Fibroblast of the aortic adventitia (primary cell): ENCODE results near the gene CDH13. TPM values are rescaled to one million over a fixed set of nuclear protein-coding genes. Genes with fewer than 3 reads are reported as not detected.

Source experiments
- DNase-seq: peaks from one replicate; pipeline ENCODE4 v3.0.0-alpha.2; 2010; ENCODE audit warnings: low read depth
- H3K4me3 ChIP-seq: 2 replicates; pipeline ENCODE4 v1.5.1; 2011; ENCODE audit warnings: low read depth, mild to moderate bottlenecking, control low read depth, low read length, moderate library complexity
- total RNA-seq: library from RNA; depleted of rRNA; stranded (reverse); fragments of >200 nt; gene quantifications from 2 replicates; pipeline ENCODE4 v1.2.3, GENCODE V29; 2012; ENCODE audit warnings: low replicate concordance
- TF ChIP-seq, protein P1 (sequence below): IDR thresholded peaks from 2 replicates; pipeline ENCODE4 v1.5.1; 2011; ENCODE audit warnings: mild to moderate bottlenecking, low read length, control low read depth, inconsistent platforms; ENCODE audit not compliant: insufficient read depth

The CDH13 gene
- total RNA-seq, 1 donor = 55.7 TPM

DNA sequence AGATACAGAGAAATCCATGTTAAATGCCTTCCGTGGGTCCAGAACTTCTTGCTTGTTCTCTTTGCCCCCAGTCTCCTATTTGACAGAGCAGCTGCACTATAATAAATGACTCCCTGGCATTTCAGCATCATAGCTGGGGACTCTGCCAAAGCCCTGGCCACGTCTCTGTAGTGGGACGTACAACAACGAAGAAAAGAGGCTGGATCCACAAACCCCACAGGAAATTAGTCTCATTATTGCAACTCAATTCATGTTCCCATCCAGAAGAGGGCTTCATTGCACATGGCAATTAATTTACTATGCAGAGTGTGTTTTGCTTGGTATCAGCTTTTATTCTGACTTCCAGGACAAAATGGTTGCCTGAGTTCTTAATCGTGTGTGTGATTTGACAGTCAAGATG lies 121.3 kb downstream of the CDH13 start:
- DNase-seq = peak; percentile 92
- no peak overlapping the region for H3K4me3 ChIP-seq
- TF ChIP-seq, protein P1, sequence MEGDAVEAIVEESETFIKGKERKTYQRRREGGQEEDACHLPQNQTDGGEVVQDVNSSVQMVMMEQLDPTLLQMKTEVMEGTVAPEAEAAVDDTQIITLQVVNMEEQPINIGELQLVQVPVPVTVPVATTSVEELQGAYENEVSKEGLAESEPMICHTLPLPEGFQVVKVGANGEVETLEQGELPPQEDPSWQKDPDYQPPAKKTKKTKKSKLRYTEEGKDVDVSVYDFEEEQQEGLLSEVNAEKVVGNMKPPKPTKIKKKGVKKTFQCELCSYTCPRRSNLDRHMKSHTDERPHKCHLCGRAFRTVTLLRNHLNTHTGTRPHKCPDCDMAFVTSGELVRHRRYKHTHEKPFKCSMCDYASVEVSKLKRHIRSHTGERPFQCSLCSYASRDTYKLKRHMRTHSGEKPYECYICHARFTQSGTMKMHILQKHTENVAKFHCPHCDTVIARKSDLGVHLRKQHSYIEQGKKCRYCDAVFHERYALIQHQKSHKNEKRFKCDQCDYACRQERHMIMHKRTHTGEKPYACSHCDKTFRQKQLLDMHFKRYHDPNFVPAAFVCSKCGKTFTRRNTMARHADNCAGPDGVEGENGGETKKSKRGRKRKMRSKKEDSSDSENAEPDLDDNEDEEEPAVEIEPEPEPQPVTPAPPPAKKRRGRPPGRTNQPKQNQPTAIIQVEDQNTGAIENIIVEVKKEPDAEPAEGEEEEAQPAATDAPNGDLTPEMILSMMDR = peak; percentile 54

DNA sequence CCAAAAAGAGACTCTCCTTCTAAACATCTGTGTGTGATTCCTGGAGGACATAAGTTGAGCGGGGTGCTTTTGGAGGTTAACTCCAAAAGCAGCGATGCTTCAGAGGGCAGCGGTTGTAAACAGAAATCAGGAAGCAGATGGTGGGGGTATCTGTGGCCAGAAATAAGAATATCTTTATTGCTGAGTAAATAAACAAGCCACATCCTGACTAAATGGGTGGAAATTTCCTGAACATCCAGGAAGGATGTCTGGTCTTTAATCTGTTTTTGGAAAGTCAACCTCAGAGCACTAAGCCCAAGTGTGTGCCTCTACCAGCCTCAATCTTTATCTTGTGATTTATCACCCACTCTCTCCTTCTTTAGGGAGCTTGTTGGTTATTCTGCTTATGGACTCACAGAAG lies 123.3 kb downstream of the CDH13 start:
- DNase-seq = no peak
- TF ChIP-seq, protein P1 = no peak
- H3K4me3 ChIP-seq = no peak overlapping the region

DNA sequence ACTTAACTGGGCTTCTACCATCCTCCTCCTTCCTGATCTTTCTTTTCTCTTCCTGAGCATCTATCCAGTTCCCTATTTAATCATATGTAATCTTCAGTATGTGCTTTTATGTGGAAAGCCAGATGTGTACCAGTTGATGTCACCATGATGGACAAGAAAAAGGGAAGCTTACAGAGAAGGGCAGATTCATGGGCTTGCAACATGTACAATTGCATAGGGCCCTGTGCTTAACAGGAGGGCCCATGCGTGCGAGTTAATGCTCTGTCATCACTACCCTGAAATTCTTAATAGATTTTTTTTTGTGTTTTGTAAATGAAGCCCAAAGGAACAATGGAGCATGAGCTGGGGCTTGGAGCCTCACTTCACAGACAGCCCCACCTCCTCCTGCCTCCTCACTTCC lies 124.3 kb downstream of the CDH13 start:
- TF ChIP-seq, protein P1 = no peak
- no peak for DNase-seq
- no peak overlapping the region for H3K4me3 ChIP-seq

DNA sequence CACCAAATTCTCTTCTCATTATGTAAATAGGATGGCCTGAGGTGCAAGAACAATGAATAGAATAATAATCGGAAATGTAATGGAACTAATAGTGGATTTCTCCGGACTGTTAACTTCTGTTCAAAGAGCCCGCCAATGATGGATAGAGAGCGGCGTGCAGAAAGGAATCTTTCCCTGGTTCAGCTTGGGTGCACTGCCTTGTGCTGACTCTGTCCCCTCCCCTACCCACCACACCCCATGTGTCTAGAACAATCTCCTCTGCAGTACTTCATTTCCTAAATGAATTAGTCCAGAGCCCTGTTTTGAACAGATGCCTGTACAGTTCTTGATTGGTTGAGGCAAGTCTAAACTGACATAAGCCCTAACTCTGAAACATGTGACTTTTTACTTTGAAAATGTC lies 125.4 kb downstream of the CDH13 start:
- DNase-seq = no peak
- TF ChIP-seq, protein P1 = no peak
- H3K4me3 ChIP-seq = no peak overlapping the region

DNA sequence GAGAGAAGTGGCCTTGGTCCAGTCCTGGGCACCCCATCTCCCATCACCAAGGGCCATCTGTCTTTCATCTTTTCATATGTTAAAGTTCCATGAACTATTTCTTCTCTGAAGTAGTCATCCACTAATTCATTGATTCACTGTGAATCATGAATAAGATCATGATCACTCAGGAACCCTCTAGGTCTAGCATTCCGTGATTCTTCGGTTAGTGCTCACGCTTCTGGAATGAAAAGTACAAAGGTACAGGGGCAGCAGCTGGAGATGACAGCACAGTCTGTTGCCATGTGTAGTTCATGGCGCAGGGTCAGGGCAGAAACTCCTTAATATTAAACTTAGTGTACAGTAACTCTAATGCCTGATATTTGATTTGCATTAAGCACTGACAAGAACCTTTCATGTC lies 127.1 kb downstream of the CDH13 start:
- H3K4me3 ChIP-seq = no peak overlapping the region
- TF ChIP-seq, protein P1 = no peak
- peak; percentile 31 for DNase-seq

DNA sequence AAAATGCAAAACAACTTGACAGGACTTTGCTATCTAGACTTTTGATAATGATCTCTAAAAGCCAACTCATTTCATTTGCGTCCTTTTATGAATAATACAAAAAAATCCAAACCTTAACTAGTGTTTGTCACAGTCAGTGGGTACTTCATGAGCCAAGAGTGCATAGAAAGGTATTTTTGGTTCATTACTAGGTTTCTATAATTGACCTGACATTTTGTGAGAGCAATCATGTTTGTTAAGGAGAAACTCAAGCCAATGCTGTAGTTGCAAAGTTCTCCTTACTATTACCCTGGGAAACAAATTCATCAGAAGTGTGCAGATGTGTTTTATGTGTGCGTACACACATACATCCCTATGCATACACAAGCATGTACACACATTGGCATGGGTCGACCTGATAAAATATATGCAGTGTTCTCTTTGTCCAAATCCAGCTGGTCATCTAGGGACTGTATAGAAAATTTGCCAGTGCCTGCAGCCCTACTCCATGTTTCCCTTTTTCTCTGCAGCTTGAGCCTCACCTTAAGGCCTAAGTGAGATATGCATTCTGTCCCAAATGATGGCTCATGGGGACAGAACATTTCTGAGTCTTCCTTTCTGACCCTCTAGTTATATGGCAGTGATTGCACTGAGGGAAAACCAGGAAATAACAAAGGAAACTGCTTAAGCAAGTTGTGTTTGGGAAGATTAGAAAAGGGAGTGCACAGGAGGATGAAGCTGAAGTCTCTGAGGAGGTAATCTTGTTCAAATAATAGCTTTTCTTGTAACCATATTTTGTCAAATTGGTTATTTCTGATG lies 128.1 kb downstream of the CDH13 start:
- H3K4me3 ChIP-seq = no peak overlapping the region
- TF ChIP-seq, protein P1 = no peak
- no peak for DNase-seq
